ENCODE results near the gene GATAD2B. TPM values are rescaled to one million over a fixed set of nuclear protein-coding genes. Genes with fewer than 3 reads are reported as not detected.

GATAD2B gene
- total and polyA plus RNA-seq, 4 donors = 4.6 to 41.7 (median 13.4) TPM

DNA sequence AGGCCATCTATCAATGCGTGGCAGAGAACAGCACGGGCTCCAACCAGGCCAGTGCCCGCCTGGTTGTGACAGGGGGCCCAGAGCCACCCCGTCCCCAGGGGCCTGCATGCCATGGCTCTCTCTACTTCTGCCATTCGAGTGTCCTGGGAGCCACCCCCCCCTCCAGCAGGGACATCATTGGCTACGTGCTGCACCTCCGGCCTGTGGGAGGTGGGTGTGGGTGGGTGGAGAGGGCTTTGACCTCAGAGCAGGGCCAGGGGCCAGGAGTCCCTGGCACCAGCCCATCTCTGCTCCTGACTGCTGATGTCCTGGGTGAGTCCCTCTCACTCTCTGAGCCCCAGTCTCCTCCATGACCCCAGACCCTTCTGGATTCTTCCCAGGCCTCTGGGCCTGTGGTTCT is 122.3 kb downstream of the GATAD2B start:
- H3K9me3 ChIP-seq (ENCODE audit: control insufficient read depth in 4 of 4, insufficient read depth in 3 of 4, low read length in 3 of 4) = no peaks in the 10 kb centered on the region
- DNase-seq = no peak
- H3K9ac ChIP-seq (ENCODE audit: insufficient read depth in 1 of 2, low read length in 2 of 2) = no peak overlapping the region
- peaks cover 0 to 11% (median 0%) of the 10 kb centered on the region in 5 donors for H3K4me1 ChIP-seq (ENCODE audit: control insufficient read depth in 5 of 5, insufficient read depth in 5 of 5, low read length in 5 of 5)
- WGBS, 2 donors = 89 to 95% methylated on average over 7 of the region's 7 CpGs
- H3K36me3 ChIP-seq (ENCODE audit: control insufficient read depth in 4 of 4, insufficient read depth in 4 of 4, low read length in 4 of 4) = peaks cover 0 to 5% (median 0%) of the 10 kb centered on the region in 4 donors
- TF ChIP-seq CTCF (IDR thresholded peaks at IDR 0.05; ENCODE audit: control extremely low read depth, extremely low read depth) = no peak
- H3K4me3 ChIP-seq = no peak overlapping the region
- no peak overlapping the region for H3K27ac ChIP-seq (ENCODE audit: low read depth in 1 of 2, low read length in 1 of 2)
- no peak for ATAC-seq (ENCODE audit: insufficient read depth, low FRiP score)
- no peaks in the 10 kb centered on the region for H3K27me3 ChIP-seq (ENCODE audit: control insufficient read depth in 3 of 3, insufficient read depth in 3 of 3, low read length in 2 of 3)

- 94 to 95% methylated on average over 27 of the region's 27 CpGs for WGBS, 2 donors
These were observed 123.0 kb downstream of the GATAD2B start for GRCh38 chr1:153799566-153800465.

DNA sequence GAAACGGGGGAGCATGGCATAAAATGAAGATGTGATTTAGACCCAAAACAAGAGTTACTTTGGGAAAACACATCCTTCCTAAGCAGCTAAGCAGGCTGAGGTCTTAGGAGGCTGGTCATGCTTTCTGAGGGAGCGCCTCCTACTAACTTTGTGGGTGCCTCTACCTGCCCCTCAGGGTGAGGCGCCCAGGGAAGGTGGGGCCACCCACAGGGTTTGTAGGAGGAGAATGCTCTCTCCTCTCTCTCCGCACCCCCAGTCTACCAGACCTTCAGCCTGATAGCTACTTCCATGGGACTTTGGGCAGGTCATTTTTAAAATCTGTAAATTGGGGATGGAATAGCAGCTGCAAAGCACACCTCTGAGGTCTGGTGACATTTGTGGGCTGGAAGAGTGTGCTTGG is 123.8 kb downstream of the GATAD2B start:
- WGBS, 2 donors = 93 to 95% methylated on average over 4 of the region's 4 CpGs
- H3K36me3 ChIP-seq (ENCODE audit: control insufficient read depth in 4 of 4, insufficient read depth in 4 of 4, low read length in 4 of 4) = peaks cover 0 to 5% (median 0%) of the 10 kb centered on the region in 4 donors
- no peak for TF ChIP-seq CTCF (IDR thresholded peaks at IDR 0.05; ENCODE audit: control extremely low read depth, extremely low read depth)
- peaks cover 0 to 3% (median 0%) of the 10 kb centered on the region in 5 donors for H3K4me1 ChIP-seq (ENCODE audit: control insufficient read depth in 5 of 5, insufficient read depth in 5 of 5, low read length in 5 of 5)
- H3K9ac ChIP-seq (ENCODE audit: insufficient read depth in 1 of 2, low read length in 2 of 2) = no peak overlapping the region
- ATAC-seq (ENCODE audit: insufficient read depth, low FRiP score) (no peak), DNase-seq (no peak)
- no peaks in the 10 kb centered on the region for H3K27me3 ChIP-seq (ENCODE audit: control insufficient read depth in 3 of 3, insufficient read depth in 3 of 3, low read length in 2 of 3)
- no peaks in the 10 kb centered on the region for H3K9me3 ChIP-seq (ENCODE audit: control insufficient read depth in 4 of 4, insufficient read depth in 3 of 4, low read length in 3 of 4)
- no peak overlapping the region for H3K4me3 ChIP-seq
- no peak overlapping the region for H3K27ac ChIP-seq (ENCODE audit: low read depth in 1 of 2, low read length in 1 of 2)

More at GRCh38 chr1:153799566-153800465, 123.0 kb downstream of the GATAD2B start:
- DNase-seq (no peak), ATAC-seq (ENCODE audit: insufficient read depth, low FRiP score) (no peak)
- H3K27ac ChIP-seq (ENCODE audit: low read depth in 1 of 2, low read length in 1 of 2) = no peak overlapping the region
- H3K36me3 ChIP-seq (ENCODE audit: control insufficient read depth in 4 of 4, insufficient read depth in 4 of 4, low read length in 4 of 4) = peaks cover 0 to 5% (median 0%) of the 10 kb centered on the region in 4 donors
- no peaks in the 10 kb centered on the region for H3K27me3 ChIP-seq (ENCODE audit: control insufficient read depth in 3 of 3, insufficient read depth in 3 of 3, low read length in 2 of 3)
- no peaks in the 10 kb centered on the region for H3K9me3 ChIP-seq (ENCODE audit: control insufficient read depth in 4 of 4, insufficient read depth in 3 of 4, low read length in 3 of 4)
- TF ChIP-seq CTCF (IDR thresholded peaks at IDR 0.05; ENCODE audit: control extremely low read depth, extremely low read depth) = no peak
- H3K9ac ChIP-seq (ENCODE audit: insufficient read depth in 1 of 2, low read length in 2 of 2) = no peak overlapping the region
- no peak overlapping the region for H3K4me3 ChIP-seq
- peaks cover 0 to 6% (median 0%) of the 10 kb centered on the region in 5 donors for H3K4me1 ChIP-seq (ENCODE audit: control insufficient read depth in 5 of 5, insufficient read depth in 5 of 5, low read length in 5 of 5)

All from lung (tissue), 12 donors.